HG03565 (cell line): ENCODE measurements around the gene FLNC.

Source experiments
- ATAC-seq: cut with Tn5 transposase; IDR thresholded peaks from one replicate; pipeline ENCODE4 v1.9.1; 2021; ENCODE audit warnings: mild to moderate bottlenecking, moderate library complexity; ENCODE audit not compliant: unreplicated experiment

The FLNC gene

GRCh38 chr7:128842674-128843641 is 12.8 kb downstream of the FLNC start:
- no peak for ATAC-seq

DNA sequence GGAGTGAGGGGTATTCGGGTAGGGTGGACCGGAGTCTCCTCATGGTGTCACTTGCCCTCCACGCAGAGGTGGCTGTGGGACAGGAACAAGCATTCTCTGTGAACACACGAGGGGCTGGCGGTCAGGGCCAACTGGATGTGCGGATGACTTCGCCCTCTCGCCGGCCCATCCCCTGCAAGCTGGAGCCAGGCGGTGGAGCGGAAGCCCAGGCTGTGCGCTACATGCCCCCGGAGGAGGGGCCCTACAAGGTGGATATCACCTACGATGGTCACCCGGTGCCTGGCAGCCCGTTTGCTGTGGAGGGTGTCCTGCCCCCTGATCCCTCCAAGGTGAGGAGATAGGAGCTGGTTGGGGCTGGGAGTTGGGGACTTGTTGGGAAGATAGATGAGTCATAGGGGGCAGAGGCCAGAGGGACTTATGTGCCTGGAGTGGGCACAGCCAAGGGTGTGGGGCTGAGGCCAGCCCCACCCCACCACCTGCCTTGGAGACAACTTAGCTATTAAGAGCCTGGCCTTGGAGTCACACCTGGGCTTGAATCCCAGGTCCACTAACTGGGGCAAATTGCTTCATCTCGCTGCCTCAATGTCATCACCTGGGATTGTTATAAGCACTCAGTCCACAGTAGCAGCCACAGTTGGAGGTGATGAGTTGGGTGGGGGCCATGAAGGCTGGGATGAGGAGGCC is 13.9 kb downstream of the FLNC start:
- ATAC-seq = no peak

- no peak for ATAC-seq
Observed at GRCh38 chr7:128844777-128845311, 14.6 kb downstream of the FLNC start.

DNA sequence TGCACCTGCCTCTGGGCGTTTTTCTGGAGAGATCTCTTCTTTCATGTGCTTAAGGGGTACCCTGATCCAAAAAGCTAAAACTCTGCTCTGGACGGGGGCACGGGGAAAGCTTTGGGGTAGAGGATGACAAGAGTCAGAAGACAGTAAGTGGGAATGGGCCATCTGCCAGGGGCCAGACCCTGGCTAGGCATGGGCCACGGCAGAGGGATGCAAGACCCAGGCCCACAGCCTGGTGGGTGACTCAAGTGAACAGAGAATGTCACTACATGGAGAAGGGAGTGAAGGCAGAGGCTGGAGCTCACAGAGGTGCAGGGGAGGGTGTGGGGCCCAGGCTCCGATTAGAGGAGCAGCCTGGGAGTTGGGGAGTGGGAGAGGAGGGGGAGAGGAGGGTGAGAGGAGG is 15.3 kb downstream of the FLNC start:
- ATAC-seq = no peak

GRCh38 chr7:128845987-128846386 is 15.8 kb downstream of the FLNC start:
- ATAC-seq = no peak

- ATAC-seq = no peak
Observed at GRCh38 chr7:128846781-128847444, 16.7 kb downstream of the FLNC start.

- ATAC-seq = no peak
Observed at GRCh38 chr7:128847721-128848211, 17.6 kb downstream of the FLNC start.

GRCh38 chr7:128848289-128849155 is 18.3 kb downstream of the FLNC start:
- ATAC-seq = no peak

DNA sequence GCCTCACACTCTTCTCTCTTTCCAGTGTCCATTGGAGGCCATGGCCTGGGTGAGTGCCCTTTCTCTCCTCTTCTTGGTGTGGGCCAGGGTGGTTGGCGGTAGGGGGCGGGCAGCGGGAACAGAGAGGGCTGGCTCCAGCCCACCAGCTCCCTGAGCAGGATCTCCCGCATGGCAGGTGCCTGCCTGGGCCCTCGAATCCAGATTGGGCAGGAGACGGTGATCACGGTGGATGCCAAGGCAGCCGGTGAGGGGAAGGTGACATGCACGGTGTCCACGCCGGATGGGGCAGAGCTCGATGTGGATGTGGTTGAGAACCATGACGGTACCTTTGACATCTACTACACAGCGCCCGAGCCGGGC is 18.9 kb downstream of the FLNC start:
- ATAC-seq = no peak

DNA sequence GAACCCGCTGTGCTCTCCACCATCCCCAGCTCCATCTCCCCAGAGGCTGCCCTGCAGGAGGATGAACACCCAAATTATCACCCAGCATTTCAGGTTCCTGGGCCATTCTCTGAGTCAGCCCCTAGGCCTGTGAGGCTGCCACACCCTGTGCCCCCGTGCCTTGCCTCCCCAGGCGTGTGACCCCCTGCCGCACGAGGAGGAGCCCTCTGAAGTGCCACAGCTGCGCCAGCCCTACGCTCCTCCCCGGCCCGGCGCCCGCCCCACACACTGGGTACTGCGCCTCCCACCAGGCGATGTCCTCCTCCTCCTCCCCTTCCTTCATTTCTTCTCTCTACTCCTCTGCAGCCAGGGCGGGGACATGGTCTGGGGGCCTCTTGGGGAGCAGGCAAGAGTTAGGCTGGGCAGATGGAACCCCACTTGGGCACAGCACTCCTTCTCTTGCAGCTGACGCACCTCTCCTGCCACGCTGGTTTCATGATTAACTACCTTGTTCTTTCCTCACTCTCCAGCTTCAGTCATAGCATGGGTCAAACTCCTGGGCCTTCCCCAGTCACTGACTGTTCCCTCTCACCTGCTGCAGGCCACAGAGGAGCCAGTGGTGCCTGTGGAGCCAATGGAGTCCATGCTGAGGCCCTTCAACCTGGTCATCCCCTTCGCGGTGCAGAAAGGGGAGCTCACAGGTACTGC is 19.7 kb downstream of the FLNC start:
- ATAC-seq = no peak

GRCh38 chr7:128852537-128853254 is 22.5 kb downstream of the FLNC start:
- no peak for ATAC-seq

GRCh38 chr7:128853799-128854198 is 23.6 kb downstream of the FLNC start:
- ATAC-seq = no peak

GRCh38 chr7:128854396-128854795 is 24.2 kb downstream of the FLNC start:
- no peak for ATAC-seq

DNA sequence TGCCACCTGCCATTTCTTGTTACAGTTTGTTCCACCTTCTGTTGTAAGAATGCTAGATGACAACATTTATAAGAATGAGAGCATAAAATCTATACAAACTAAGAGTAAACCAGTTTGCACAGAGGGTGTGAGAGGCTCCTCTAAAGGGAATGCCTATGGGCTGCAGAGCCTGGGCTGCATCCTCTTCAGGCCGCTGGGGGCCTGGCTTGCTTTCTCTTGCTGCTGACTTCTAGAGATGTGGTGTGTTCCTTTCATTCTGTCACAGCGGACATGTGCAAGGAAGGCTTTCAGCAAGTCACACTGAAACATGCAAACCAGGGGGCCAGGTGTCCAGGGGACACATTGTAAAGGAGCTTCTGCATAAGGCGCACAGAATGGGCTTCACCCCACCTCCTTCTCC is 25.4 kb downstream of the FLNC start:
- no peak for ATAC-seq

- ATAC-seq = no peak
Observed at GRCh38 chr7:128856001-128856718, 26.0 kb downstream of the FLNC start.

DNA sequence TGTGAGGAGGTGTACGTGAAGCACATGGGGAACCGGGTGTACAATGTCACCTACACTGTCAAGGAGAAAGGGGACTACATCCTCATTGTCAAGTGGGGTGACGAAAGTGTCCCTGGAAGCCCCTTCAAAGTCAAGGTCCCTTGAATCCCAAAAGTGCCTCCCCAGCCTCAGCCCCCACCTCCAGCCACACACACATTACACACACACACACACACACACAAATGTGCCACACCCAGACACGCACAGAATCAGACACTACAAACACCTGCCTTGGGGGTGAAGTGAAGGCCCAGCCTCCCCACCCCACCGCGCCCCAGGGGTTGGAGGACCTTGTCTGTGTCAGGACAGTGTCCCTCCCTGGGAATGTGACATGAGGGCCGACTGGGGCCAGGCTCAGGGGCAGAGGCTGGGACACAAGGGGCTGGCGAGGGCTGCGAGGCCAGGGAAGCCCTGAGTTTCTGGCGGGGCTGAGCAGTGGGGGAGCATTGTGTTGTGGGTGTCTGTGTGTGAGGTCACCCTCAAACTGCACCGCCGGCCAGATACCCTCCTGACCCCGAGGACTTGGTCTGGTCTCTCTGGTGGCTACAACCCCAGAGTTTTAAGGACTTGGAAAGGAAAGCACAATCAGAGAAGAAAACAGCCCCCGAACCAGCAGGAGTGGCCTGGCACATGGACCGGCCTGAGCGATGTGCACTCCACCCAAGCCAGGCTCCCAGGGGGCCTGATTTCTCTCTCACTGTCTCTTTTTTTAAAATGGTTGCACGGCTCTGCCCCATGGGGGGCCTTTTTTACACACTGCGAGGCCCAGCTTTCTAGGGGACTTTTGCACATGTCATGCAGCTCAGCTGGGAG is 28.4 kb downstream of the FLNC start:
- no peak for ATAC-seq
